Activated CD4-positive, alpha-beta memory T cell treated with anti-CD3 and anti-CD28 coated beads for 36 hours (primary cell): ENCODE results near the gene RIN3. TPM values are rescaled to one million over a fixed set of nuclear protein-coding genes. Genes with fewer than 3 reads are reported as not detected.

Experiments
- CTCF ChIA-PET: fragments of 350-600 bp; sonication (Branson Sonifier 250); formaldehyde crosslinking; loops from one replicate; lab custom pipeline; 2021; ENCODE audit warnings: antibody characterized with exemption, inconsistent platforms; lab: Charles Lee
- POLR2A ChIA-PET: fragments of 350-600 bp; sonication (Branson Sonifier 250); formaldehyde crosslinking; loops from one replicate; lab custom pipeline; 2021; ENCODE audit warnings: antibody characterized with exemption; lab: Charles Lee
- DNase-seq: peaks from one replicate; pipeline ENCODE4 v3.0.0-alpha.2; 2020
- H3K27ac Mint-ChIP-seq: one replicate; pipeline ENCODE4 v1.8.0; 2021; ENCODE audit warnings: mixed read lengths
- H3K27me3 Mint-ChIP-seq: one replicate; pipeline ENCODE4 v1.8.0; 2021; ENCODE audit warnings: mixed read lengths
- H3K36me3 Mint-ChIP-seq: one replicate; pipeline ENCODE4 v1.8.0; 2021; ENCODE audit warnings: mixed read lengths
- H3K4me1 Mint-ChIP-seq: one replicate; pipeline ENCODE4 v1.8.0; 2021; ENCODE audit warnings: low read depth, mixed read lengths
- H3K4me3 Mint-ChIP-seq: one replicate; pipeline ENCODE4 v1.8.0; 2021; ENCODE audit warnings: mild to moderate bottlenecking, mixed read lengths
- H3K9me3 Mint-ChIP-seq: one replicate; pipeline ENCODE4 v1.8.0; 2021; ENCODE audit warnings: mixed read lengths
- intact Hi-C: fragments of 100-400 bp; cut with micrococcal nuclease; formaldehyde crosslinking; loops from one replicate; pipeline ENCODE4 v1.15.1; 2023
- total RNA-seq, 2 experiments: library from RNA; stranded (reverse); gene quantifications; one replicate each; pipeline ENCODE4 v1.2.3, GENCODE V29; 2021

Gene RIN3
- total RNA-seq, 2 experiments from 2014 or later = 17.5 to 18.8 TPM

GRCh38 chr14:92731622-92732115 lies 218.1 kb downstream of the RIN3 start:
- H3K4me1 Mint-ChIP-seq = peaks cover 21% of the 10 kb centered on the region
- H3K36me3 Mint-ChIP-seq = peaks cover 19% of the 10 kb centered on the region
- CTCF ChIA-PET = no interaction called here
- POLR2A ChIA-PET = no interaction called here
- DNase-seq = no peak
- H3K27me3 Mint-ChIP-seq = peaks cover 20% of the 10 kb centered on the region
- no peak overlapping the region for H3K27ac Mint-ChIP-seq
- peaks cover 9% of the 10 kb centered on the region for H3K9me3 Mint-ChIP-seq
- H3K4me3 Mint-ChIP-seq = no peak overlapping the region
- intact Hi-C loops = loop anchor here (2.0 kb wide), 1 partner anchor 17 kb away; the partner anchor contains the start of gene LGMN

GRCh38 chr14:92733007-92733406 lies 219.4 kb downstream of the RIN3 start:
- H3K9me3 Mint-ChIP-seq = peaks cover 6% of the 10 kb centered on the region
- no peak overlapping the region for H3K27ac Mint-ChIP-seq
- H3K36me3 Mint-ChIP-seq = peaks cover 16% of the 10 kb centered on the region
- ChIA-PET CTCF (interaction anchor here (1.6 kb wide), 1 partner anchor 42 kb away, joined by 3 read pairs; no protein-coding TSS in a partner anchor), POLR2A (no interaction called here)
- no peak for DNase-seq
- H3K27me3 Mint-ChIP-seq = peaks cover 11% of the 10 kb centered on the region
- H3K4me3 Mint-ChIP-seq = no peak overlapping the region
- H3K4me1 Mint-ChIP-seq = peaks cover 27% of the 10 kb centered on the region
- intact Hi-C loops = no loop called here

DNA sequence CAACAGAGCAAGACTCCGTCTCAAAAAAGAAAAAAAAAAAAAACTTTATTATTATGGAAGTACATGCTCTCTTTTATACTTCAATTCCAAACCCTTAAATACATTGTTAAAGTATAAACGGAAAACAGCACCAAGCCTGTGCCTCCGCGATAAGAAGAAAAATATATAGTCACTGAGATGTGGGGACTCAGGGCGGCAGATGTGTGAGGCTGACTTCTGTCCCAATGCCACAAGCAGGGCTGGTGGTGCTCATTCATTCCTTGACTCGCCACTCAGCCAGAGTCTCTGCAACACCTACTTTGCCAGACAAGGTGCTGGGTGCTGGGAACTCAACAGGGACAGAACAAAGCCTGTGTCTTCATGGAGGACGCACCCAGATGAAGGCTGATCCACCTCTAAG lies 221.0 kb downstream of the RIN3 start:
- CTCF ChIA-PET = no interaction called here
- DNase-seq = no peak
- Mint-ChIP-seq H3K36me3 (peaks cover 16% of the 10 kb centered on the region), H3K27ac (no peak overlapping the region), H3K4me1 (peaks cover 12% of the 10 kb centered on the region), H3K4me3 (no peak overlapping the region), H3K27me3 (peaks cover 11% of the 10 kb centered on the region), H3K9me3 (peaks cover 6% of the 10 kb centered on the region)
- intact Hi-C loops = no loop called here
- POLR2A ChIA-PET = no interaction called here

- H3K27ac Mint-ChIP-seq = no peak overlapping the region
- H3K4me3 Mint-ChIP-seq = no peak overlapping the region
- peaks cover 6% of the 10 kb centered on the region for H3K4me1 Mint-ChIP-seq
- intact Hi-C loops = no loop called here
- H3K27me3 Mint-ChIP-seq = peaks cover 11% of the 10 kb centered on the region
- CTCF ChIA-PET = interaction anchor here (0.5 kb wide), 1 partner anchor 28 kb away, joined by 3 read pairs; no protein-coding TSS in a partner anchor
- peaks cover 6% of the 10 kb centered on the region for H3K9me3 Mint-ChIP-seq
- POLR2A ChIA-PET = no interaction called here
- DNase-seq = no peak
- H3K36me3 Mint-ChIP-seq = peaks cover 16% of the 10 kb centered on the region
These were observed 221.8 kb downstream of the RIN3 start for GRCh38 chr14:92735344-92735743.

GRCh38 chr14:92737206-92737605 lies 223.6 kb downstream of the RIN3 start:
- intact Hi-C loops = no loop called here
- CTCF ChIA-PET = no interaction called here
- no peak overlapping the region for H3K27ac Mint-ChIP-seq
- DNase-seq = no peak
- H3K4me3 Mint-ChIP-seq = no peak overlapping the region
- H3K27me3 Mint-ChIP-seq = peaks cover 2% of the 10 kb centered on the region
- peaks cover 6% of the 10 kb centered on the region for H3K4me1 Mint-ChIP-seq
- POLR2A ChIA-PET = no interaction called here
- no peaks in the 10 kb centered on the region for H3K9me3 Mint-ChIP-seq
- peaks cover 5% of the 10 kb centered on the region for H3K36me3 Mint-ChIP-seq

DNA sequence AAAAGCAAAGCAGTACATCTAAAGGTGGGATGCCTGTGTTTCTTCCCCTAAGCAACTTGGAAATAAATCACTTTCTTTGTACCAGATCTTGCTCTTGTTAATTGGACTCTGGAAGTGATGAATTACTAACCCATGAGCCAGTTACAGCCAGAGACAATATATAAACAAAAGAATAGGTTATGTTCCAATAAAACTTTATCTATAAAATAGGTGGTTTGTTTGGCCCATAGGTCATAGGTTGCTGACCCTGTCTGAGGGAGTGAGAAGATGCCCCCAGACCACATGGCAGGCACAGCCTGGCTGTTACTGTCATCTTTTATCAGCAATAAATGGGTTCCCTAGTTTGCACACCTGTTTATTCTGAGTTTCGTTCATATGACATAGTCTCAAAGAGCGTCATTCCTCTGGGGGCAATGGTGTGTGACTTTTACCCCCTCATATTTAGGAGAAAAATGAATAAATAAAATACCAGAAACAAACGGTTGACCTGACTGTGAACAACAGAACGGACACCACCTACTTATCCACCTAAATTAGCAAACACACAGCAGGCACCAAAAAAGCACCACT lies 224.1 kb downstream of the RIN3 start:
- H3K4me1 Mint-ChIP-seq = peaks cover 6% of the 10 kb centered on the region
- DNase-seq = no peak
- peaks cover under 1% of the 10 kb centered on the region for H3K36me3 Mint-ChIP-seq
- no peak overlapping the region for H3K4me3 Mint-ChIP-seq
- H3K9me3 Mint-ChIP-seq = no peaks in the 10 kb centered on the region
- CTCF ChIA-PET = no interaction called here
- H3K27me3 Mint-ChIP-seq = no peaks in the 10 kb centered on the region
- POLR2A ChIA-PET = no interaction called here
- intact Hi-C loops = no loop called here
- H3K27ac Mint-ChIP-seq = no peak overlapping the region

Other genes starting within 250 kb of the RIN3 start
- gene SLC24A4, start 190.6 kb upstream of the RIN3 start, total RNA-seq = not detected
- 10 to 100 TPM in 1 of 2 experiments, 1 to 10 TPM in 1; 9.2 to 10.2 TPM for gene LGMN, start 234.8 kb downstream of the RIN3 start, total RNA-seq